VCaP (cell line): ENCODE results near the gene ZSCAN12.

ENCODE experiments used
- H3K27ac ChIP-seq: fragments of 450-650 bp; 2 replicates; pipeline ENCODE4 v1.5.1; 2017
- CTCF ChIP-seq: fragments of 450-650 bp; conservative IDR thresholded peaks from 2 replicates; pipeline ENCODE4 v1.5.1; 2017; ENCODE audit warnings: mild to moderate bottlenecking, moderate library complexity

ZSCAN12 gene

GRCh38 chr6:28333599-28334018 is 65.9 kb downstream of the ZSCAN12 start:
- H3K27ac ChIP-seq = no peak overlapping the region
- no peak for TF ChIP-seq CTCF

GRCh38 chr6:28333047-28333446 is 66.5 kb downstream of the ZSCAN12 start:
- H3K27ac ChIP-seq = no peak overlapping the region
- no peak for TF ChIP-seq CTCF

GRCh38 chr6:28330041-28330440 is 69.5 kb downstream of the ZSCAN12 start:
- no peak for TF ChIP-seq CTCF
- H3K27ac ChIP-seq = no peak overlapping the region
